NB4 (cell line): ENCODE results near the gene ZNF230.

ENCODE experiments used
- CTCF ChIP-seq: IDR thresholded peaks from one replicate; pipeline ENCODE4 v1.5.1; 2012; ENCODE audit warnings: low read depth, low read length
- MAX ChIP-seq: IDR thresholded peaks from 2 replicates; pipeline ENCODE4 v1.6.1; 2011; ENCODE audit warnings: low read depth, low read length
- MYC ChIP-seq: IDR thresholded peaks from 2 replicates; pipeline ENCODE4 v1.6.1; 2011; ENCODE audit warnings: low read depth, low read length
- POLR2A ChIP-seq: IDR thresholded peaks from 2 replicates; pipeline ENCODE4 v1.6.1; 2011; ENCODE audit warnings: mild to moderate bottlenecking; ENCODE audit not compliant: insufficient read length; ENCODE audit errors: extremely low read depth

- TF ChIP-seq MAX (no peak), CTCF (no peak), POLR2A (no peak), MYC (no peak)
Observed at GRCh38 chr19:44026622-44027021, 23.9 kb downstream of the ZNF230 start.
